ENCODE results near the gene TSC22D3. TPM values are rescaled to one million over a fixed set of nuclear protein-coding genes. Genes with fewer than 3 reads are reported as not detected.

The TSC22D3 gene
- total RNA-seq, 4 donors from 2014 or later, result 473 to 982 (median 684) TPM

- TF ChIP-seq, protein P1, sequence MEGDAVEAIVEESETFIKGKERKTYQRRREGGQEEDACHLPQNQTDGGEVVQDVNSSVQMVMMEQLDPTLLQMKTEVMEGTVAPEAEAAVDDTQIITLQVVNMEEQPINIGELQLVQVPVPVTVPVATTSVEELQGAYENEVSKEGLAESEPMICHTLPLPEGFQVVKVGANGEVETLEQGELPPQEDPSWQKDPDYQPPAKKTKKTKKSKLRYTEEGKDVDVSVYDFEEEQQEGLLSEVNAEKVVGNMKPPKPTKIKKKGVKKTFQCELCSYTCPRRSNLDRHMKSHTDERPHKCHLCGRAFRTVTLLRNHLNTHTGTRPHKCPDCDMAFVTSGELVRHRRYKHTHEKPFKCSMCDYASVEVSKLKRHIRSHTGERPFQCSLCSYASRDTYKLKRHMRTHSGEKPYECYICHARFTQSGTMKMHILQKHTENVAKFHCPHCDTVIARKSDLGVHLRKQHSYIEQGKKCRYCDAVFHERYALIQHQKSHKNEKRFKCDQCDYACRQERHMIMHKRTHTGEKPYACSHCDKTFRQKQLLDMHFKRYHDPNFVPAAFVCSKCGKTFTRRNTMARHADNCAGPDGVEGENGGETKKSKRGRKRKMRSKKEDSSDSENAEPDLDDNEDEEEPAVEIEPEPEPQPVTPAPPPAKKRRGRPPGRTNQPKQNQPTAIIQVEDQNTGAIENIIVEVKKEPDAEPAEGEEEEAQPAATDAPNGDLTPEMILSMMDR (IDR thresholded peaks at IDR 0.05; ENCODE audit: low read depth), result no peak
Measured at GRCh38 chrX:107723511-107723910, 52.1 kb downstream of the TSC22D3 start.

DNA sequence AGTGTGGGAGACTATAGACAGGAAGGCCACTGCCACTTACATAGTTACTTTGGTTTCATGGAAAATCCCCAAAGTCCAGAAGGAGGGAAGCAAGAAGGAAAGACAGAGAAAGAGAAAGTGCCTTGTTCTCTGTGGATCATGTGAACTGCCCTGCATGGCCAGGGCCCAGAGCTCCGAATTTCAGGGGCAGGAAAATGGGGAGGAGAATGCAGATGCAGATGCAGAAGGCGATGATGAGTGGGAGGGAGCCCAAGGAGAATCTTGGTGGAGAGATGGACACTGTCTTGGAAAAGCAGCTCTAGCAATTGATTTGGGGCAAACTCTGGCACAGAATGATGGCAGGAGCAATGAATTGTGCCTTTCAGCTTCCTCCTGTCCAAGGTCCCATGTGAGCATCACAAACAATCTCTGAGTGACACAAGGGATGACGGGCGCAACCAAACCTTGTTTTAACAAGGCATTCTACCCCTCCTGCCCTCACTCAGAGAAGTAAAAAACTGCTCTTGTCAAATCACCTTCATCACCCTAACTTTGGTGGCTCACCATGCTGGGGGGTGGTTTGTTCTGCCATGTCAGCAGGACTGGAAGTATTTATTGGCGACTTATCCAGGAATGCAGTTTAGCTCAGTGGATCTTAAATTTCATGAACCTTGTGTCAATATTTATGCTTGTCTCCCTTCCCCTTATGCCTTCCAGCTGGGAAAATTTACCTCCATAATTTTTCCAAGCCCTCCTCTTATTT, 53.5 kb downstream of the TSC22D3 start:
- TF ChIP-seq, protein P1 (IDR thresholded peaks at IDR 0.05; ENCODE audit: low read depth), result no peak

DNA sequence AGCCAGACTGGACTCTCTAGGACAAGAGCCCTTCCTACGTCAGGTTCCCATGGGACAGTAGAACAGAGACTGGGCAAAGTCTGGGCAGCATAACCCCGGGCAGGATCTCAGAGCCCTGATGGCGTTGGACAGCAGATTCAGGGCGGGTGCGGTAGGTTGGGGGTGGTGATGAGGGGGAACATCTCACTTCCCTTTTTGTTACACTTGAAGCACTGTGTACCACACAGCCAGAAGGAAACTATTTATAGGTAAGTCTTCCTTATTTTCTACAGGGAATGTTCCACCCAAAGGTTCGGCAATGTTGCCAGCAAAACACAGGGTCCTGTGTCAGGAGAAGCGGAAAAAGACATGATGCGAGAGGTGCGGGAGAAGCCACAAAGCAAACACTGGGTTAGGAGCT, 54.3 kb downstream of the TSC22D3 start:
- TF ChIP-seq, protein P1 (IDR thresholded peaks at IDR 0.05; ENCODE audit: low read depth), result no peak

DNA sequence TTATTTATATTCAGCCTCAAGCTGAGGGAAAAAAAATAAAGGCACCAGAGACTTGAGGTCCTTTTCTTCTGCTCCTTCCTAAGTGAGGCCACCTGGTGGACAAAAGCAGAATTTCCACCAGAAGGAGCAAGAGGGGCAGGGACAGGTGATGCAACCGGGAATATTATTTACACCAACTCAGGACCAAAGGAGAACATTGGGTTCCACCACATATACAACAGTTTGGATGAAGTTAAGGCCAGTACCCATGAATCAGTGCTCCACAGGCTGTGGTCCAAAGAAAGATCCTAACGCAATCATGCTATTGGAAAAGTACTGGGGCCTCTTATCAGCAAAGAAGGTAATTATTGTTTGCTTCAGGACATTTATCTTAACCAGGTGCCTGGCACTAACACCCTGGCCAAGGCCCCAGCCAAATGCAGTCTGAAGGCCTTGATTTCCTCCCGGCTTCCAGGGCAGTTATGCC, 57.4 kb downstream of the TSC22D3 start:
- TF ChIP-seq, protein P1 (IDR thresholded peaks at IDR 0.05; ENCODE audit: low read depth), result no peak

DNA sequence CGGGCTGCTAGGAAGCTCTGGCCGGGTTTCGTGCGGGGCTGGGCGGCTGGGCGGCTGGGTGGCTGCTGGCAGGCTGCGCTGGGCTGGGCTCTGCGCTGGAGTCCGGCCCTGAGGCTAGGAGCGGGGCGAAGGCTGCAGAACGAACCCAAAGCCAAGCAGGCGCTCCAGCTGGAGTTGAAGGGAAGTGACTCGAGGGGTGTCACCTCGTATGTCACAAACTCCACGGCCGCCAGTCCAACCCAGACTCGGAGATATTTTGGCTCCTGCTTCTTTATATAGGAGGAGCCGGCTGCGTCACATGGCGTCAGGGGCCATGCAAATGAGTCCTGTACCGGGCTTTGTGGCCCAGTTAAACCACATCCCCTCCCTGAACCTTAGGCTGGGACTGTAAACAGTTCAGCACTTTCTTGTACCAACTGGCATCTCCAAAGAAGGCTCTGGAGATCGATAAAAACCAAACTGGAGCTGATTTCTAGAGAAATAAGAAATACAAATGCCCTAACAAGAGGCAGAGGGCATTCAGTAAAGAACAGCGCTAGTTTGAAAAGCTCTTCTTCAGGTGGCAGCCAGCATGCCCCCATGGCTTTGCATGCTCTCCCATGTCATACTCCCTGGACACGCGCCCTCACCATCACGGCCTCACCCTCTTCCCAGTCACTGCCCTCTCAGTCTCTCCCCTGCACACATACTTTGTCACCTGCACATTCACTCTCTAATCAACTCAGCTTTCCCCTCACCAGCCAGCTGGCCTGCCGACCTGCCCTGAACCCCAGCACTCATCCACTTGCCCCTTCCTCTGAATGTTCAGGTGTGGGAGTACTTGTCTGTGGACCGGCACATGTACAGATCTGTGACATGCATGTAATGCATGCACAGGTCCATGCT, 58.5 kb downstream of the TSC22D3 start:
- TF ChIP-seq, protein P1 (IDR thresholded peaks at IDR 0.05; ENCODE audit: low read depth), result no peak

DNA sequence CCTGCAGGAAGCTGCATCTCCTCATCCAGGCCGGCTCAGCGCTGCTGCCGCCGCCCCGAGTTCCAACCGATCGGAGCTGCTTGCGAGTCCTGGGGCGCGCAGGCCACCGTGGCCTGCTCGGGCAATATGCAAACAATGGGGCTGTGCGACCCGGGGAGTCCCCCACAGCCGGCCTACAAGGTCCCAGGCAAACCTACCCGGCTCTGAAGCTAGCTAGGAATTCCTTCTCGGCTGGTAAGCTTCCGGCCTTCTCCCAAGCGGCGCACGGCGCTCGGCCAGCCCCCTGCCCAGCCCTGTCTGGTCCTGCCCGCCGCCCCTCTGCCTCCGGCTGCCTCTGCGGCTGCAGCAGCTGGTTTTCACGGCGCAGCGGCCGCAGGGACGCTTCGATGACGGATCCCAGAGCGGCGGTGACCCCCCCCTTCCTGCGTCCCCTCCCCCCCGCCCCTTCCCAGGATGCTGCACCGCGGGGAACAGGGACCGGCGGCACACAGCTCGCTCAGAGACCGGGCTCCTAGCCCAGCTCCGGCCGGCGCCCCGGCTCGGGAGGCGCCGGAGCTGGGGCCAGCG, 59.4 kb downstream of the TSC22D3 start:
- TF ChIP-seq, protein P1 (IDR thresholded peaks at IDR 0.05; ENCODE audit: low read depth), result no peak

Data from subcutaneous adipose tissue (tissue), 4 donors.